Right lobe of liver (tissue), 6 donors: ENCODE measurements around the gene EXOC3L2. TPM values are rescaled to one million over a fixed set of nuclear protein-coding genes. Genes with fewer than 3 reads are reported as not detected.

Source experiments
- ATAC-seq, 4 donors: fragments of 200-7000 bp; cut with Tn5 transposase; one replicate each; pipeline ENCODE4 v1.9.1; 2020; ENCODE audit warnings: mild to moderate bottlenecking in 4 of 4, moderate library complexity in 4 of 4
- DNase-seq, 3 donors: peaks; one replicate each; pipeline ENCODE4 v3.0.0-alpha.2; 2020
- H3K27ac ChIP-seq, 3 donors: fragments of 200-600 bp; one replicate each; pipeline ENCODE4 v1.8.0; 2022
- H3K27me3 ChIP-seq, 2 donors: fragments of 200-600 bp; one replicate each; pipeline ENCODE4 v1.8.0; 2022
- H3K36me3 ChIP-seq, 4 donors: fragments of 200-600 bp; sonication (generic) in 1 of 4; one replicate each; pipeline versions ENCODE4 v1.5.1 to v1.8.0; 2017 to 2022; ENCODE audit warnings: control low read depth in 1 of 4
- H3K4me1 ChIP-seq, 4 donors: fragments of 200-600 bp; sonication (generic) in 1 of 4; one replicate each; pipeline versions ENCODE4 v1.5.1 to v1.8.0; 2017 to 2022; ENCODE audit warnings: control low read depth in 1 of 4
- H3K4me3 ChIP-seq, 3 donors: fragments of 200-600 bp; one replicate each; pipeline ENCODE4 v1.8.0; 2022
- H3K9me3 ChIP-seq, 4 donors: fragments of 200-600 bp; sonication (generic) in 1 of 4; one replicate each; pipeline versions ENCODE4 v1.5.1 to v1.8.0; 2017 to 2022; ENCODE audit warnings: control low read depth in 1 of 4
- CTCF ChIP-seq, 4 donors: fragments of 200-600 bp in 3 of 4; fragments of 450-650 bp in 1 of 4; IDR thresholded peaks; one replicate each; pipeline versions ENCODE4 v1.5.1 to v1.8.0; 2016 to 2022; ENCODE audit warnings: antibody characterized with exemption in 4 of 4, mild to moderate bottlenecking in 2 of 4
- POLR2A ChIP-seq: fragments of 450-650 bp; IDR thresholded peaks from one replicate; pipeline ENCODE4 v1.6.1; 2017; ENCODE audit warnings: antibody characterized with exemption, mild to moderate bottlenecking
- WGBS: methylation state at CpG from one replicate; pipeline ENCODE4 v1.1.6; 2018; ENCODE audit warnings: low coverage, low lambda C conversion rate; ENCODE audit not compliant: insufficient coverage; ENCODE audit errors: missing lambda C conversion rate; 5-methylcytosine and 5-hydroxymethylcytosine counted together
- intact Hi-C, 2 donors: fragments of 100-400 bp; cut with DNase I; formaldehyde crosslinking; loops; one replicate each; pipeline versions ENCODE4 v1.11.2 to v1.14.1; 2022
- total RNA-seq, 6 experiments: library from RNA; depleted of rRNA in 2 of 6; stranded (reverse); fragments of >200 nt in 2 of 6; fragmentation: NEBNext Ultra II Directional in 3 of 6; extraction: Animal tissue kit (Norgen Biotek cat#: 25700) in 3 of 6; gene quantifications; one replicate each; pipeline versions ENCODE4 v1.1.0 to v1.2.4, GENCODE V29; 2016 to 2023
- donor health status: DM: no; HTN: yes; CAD: no.
- donor health status: DM: no; HTN: no; CAD: no.
- donor health status: DM: no; HTN: no; CAD: no.
- donor health status: DM: no; HTN: yes; CAD: no.
- donor health status: DM: no; HTN: yes; CAD: no.

Gene EXOC3L2
- total RNA-seq, 6 experiments from 2014 or later, result 1.8 to 6.9 (median 4.4) TPM

DNA sequence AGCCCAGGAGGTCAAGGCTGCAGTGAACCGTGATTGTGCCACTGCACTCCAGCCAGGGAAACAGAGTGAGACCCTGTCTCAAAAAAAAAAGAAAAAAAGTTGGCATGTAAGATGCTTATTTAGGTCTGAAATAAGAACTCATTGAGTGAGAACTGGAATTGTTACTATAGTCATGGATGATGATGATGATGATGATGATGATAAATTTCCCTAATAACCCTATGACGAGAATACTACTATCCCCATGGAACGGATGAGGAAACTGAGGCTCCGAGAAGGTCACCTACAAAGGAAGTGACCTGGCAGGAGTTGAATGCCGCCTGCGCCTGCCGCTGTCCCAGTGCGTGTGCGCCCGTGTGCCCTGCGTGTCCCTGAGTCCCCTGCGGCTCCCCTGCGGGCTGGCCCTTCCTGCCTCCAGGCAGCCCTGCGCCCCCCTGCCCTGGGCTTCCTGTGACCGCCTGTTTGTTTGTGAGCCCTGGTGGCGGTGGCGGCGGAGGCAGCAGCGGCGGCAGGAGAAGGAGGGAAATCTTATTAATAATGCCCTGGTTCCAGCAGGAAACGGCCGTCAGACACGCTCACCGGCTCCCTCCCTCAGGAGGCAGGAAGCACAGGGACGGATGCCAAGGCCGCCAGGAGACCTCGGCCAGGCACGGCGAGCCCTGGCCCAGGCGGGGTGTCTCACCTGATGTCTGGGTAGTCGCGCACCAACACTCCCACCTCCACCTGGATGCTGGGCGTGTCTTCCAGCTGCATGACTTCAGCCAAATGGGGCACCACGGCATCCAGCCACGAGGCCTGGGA, 29.6 kb downstream of the EXOC3L2 start:
- TF ChIP-seq CTCF (IDR thresholded peaks at IDR 0.05) (no peak), POLR2A (no peak)
- Histone ChIP-seq H3K9me3 (no peaks in the 10 kb centered on the region), H3K27me3 (no peaks in the 10 kb centered on the region), H3K27ac (no peak overlapping the region), H3K4me1 (no peaks in the 10 kb centered on the region), H3K4me3 (no peak overlapping the region), H3K36me3 (no peaks in the 10 kb centered on the region)
- intact Hi-C loops, result no loop called here
- peak; percentile 8 to 47 (median 14) for ATAC-seq
- peak in 1 of 3 donors; percentile 55 for DNase-seq
- WGBS, result 14% methylated on average over 20 of the region's 35 CpGs

GRCh38 chr19:45213031-45213430, 32.2 kb downstream of the EXOC3L2 start:
- 63% methylated on average over 14 of the region's 23 CpGs for WGBS
- Histone ChIP-seq H3K4me3 (no peak overlapping the region), H3K9me3 (no peaks in the 10 kb centered on the region), H3K4me1 (peaks cover 0 to 6% (median 3%) of the 10 kb centered on the region in 4 donors), H3K27ac (no peak overlapping the region), H3K27me3 (no peaks in the 10 kb centered on the region), H3K36me3 (no peaks in the 10 kb centered on the region)
- DNase-seq (peak in 1 of 3 donors; percentile 26), ATAC-seq (no peak)
- intact Hi-C loops, result no loop called here
- TF ChIP-seq POLR2A, result no peak
- TF ChIP-seq CTCF (IDR thresholded peaks at IDR 0.05), result no peak

GRCh38 chr19:45211751-45212381, 33.3 kb downstream of the EXOC3L2 start:
- Histone ChIP-seq H3K4me1 (peaks cover 0 to 6% (median 3%) of the 10 kb centered on the region in 4 donors), H3K27ac (no peak overlapping the region), H3K27me3 (no peaks in the 10 kb centered on the region), H3K9me3 (no peaks in the 10 kb centered on the region), H3K4me3 (no peak overlapping the region), H3K36me3 (no peaks in the 10 kb centered on the region)
- 35% methylated on average over 4 of the region's 17 CpGs for WGBS
- TF ChIP-seq CTCF (IDR thresholded peaks at IDR 0.05), result no peak
- TF ChIP-seq POLR2A, result no peak
- DNase-seq, result peak; percentile 67 to 77 (median 76)
- intact Hi-C loops, result no loop called here
- ATAC-seq, result peak; percentile 66 to 79 (median 72)

DNA sequence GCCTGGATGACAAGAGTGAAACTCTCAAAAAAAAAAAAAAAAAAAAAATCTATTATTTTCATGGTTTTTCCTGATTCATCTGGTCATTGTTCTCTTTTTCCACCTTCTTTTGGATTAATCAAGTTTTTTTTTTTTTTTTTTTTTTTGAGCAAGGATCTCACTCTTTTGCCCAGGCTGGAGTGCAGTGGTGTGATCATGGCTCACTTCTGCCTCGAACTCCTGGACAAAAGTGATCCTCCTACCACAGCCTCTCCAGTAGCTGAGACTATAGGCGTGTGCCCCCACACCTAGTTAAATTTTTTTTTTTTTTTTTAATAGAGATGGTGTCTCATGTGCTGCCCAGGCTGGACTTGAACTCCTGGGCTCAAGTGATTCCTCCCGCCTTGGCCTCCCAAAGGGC, 38.9 kb downstream of the EXOC3L2 start:
- Histone ChIP-seq H3K36me3 (no peaks in the 10 kb centered on the region), H3K27ac (no peak overlapping the region), H3K4me3 (no peak overlapping the region), H3K9me3 (no peaks in the 10 kb centered on the region), H3K4me1 (peaks cover 0 to 6% (median 3%) of the 10 kb centered on the region in 4 donors), H3K27me3 (no peaks in the 10 kb centered on the region)
- ATAC-seq (no peak), DNase-seq (no peak)
- 92% methylated on average over 3 of the region's 3 CpGs for WGBS
- intact Hi-C loops, result no loop called here
- TF ChIP-seq POLR2A (no peak), CTCF (IDR thresholded peaks at IDR 0.05) (no peak)
